ENCODE results near the gene CNTN1.

CNTN1 gene

GRCh38 chr12:41067941-41068645 is 375.9 kb downstream of the CNTN1 start:
- Histone ChIP-seq H3K79me1 (ENCODE audit: low read depth, low read length) (no peaks in the 10 kb centered on the region), H3K18ac (ENCODE audit: low read length) (no peak overlapping the region), H3K4me2 (ENCODE audit: insufficient read depth, low read length, poor library complexity, severe bottlenecking) (no peak overlapping the region), H3K36me3 (replicated peaks in 1 of 2; ENCODE audit: control insufficient read depth in 2 of 2, insufficient read depth in 2 of 2, low read length in 2 of 2) (no peaks in the 10 kb centered on the region), H3K9me3 (replicated peaks in 1 of 2; ENCODE audit: control insufficient read depth in 2 of 2, insufficient read depth in 1 of 2, low read depth in 1 of 2, low read length in 2 of 2) (no peaks in the 10 kb centered on the region), H3K4ac (ENCODE audit: low read length) (no peak overlapping the region), H3K27me3 (ENCODE audit: control insufficient read depth in 3 of 3, insufficient read depth in 3 of 3, low read depth in 1 of 3, low read length in 3 of 3) (no peaks in the 10 kb centered on the region), H3K4me1 (ENCODE audit: control insufficient read depth in 2 of 2, insufficient read depth in 1 of 2, low read depth in 1 of 2, low read length in 2 of 2) (no peaks in the 10 kb centered on the region), H3K14ac (ENCODE audit: low read length) (no peak overlapping the region), H3K4me3 (ENCODE audit: low read length in 2 of 2) (no peak overlapping the region), H4K8ac (ENCODE audit: low read depth, low read length) (no peak overlapping the region), H2BK15ac (ENCODE audit: low read length) (no peak overlapping the region), H2BK12ac (ENCODE audit: low read length) (no peak overlapping the region), H3K23ac (ENCODE audit: low read depth, low read length, poor library complexity) (no peak overlapping the region), H2BK120ac (ENCODE audit: low read depth, low read length) (no peak overlapping the region), H2BK5ac (ENCODE audit: low read length) (no peak overlapping the region), H3K27ac (replicated peaks; ENCODE audit: low read length) (no peak overlapping the region), H2AK5ac (ENCODE audit: low read depth, low read length) (no peak overlapping the region), H3K9ac (ENCODE audit: low read depth, low read length, poor library complexity) (no peak overlapping the region), H2AFZ (ENCODE audit: low read length) (no peak overlapping the region), H4K91ac (ENCODE audit: low read depth, low read length, poor library complexity) (no peak overlapping the region)
- WGBS, 2 donors (ENCODE audit: extremely low coverage in 2 of 2, insufficient read length in 2 of 2, insufficient replicate concordance in 1 of 2): no CpG with 5 or more reads among the region's 3 CpGs
- no peak for DNase-seq (ENCODE audit: low spot score)

GRCh38 chr12:41073633-41074472 is 381.6 kb downstream of the CNTN1 start:
- Histone ChIP-seq H2BK15ac (ENCODE audit: low read length) (no peak overlapping the region), H2BK12ac (ENCODE audit: low read length) (no peak overlapping the region), H2BK120ac (ENCODE audit: low read depth, low read length) (no peak overlapping the region), H3K4ac (ENCODE audit: low read length) (no peak overlapping the region), H3K23ac (ENCODE audit: low read depth, low read length, poor library complexity) (no peak overlapping the region), H3K18ac (ENCODE audit: low read length) (no peak overlapping the region), H4K91ac (ENCODE audit: low read depth, low read length, poor library complexity) (no peak overlapping the region), H2BK5ac (ENCODE audit: low read length) (no peak overlapping the region), H4K8ac (ENCODE audit: low read depth, low read length) (no peak overlapping the region), H2AFZ (ENCODE audit: low read length) (no peak overlapping the region), H3K4me3 (ENCODE audit: low read length in 2 of 2) (no peak overlapping the region), H3K27me3 (ENCODE audit: control insufficient read depth in 3 of 3, insufficient read depth in 3 of 3, low read depth in 1 of 3, low read length in 3 of 3) (no peaks in the 10 kb centered on the region), H3K36me3 (replicated peaks in 1 of 2; ENCODE audit: control insufficient read depth in 2 of 2, insufficient read depth in 2 of 2, low read length in 2 of 2) (no peaks in the 10 kb centered on the region), H3K27ac (replicated peaks; ENCODE audit: low read length) (no peak overlapping the region), H3K9ac (ENCODE audit: low read depth, low read length, poor library complexity) (no peak overlapping the region), H3K14ac (ENCODE audit: low read length) (no peak overlapping the region), H3K79me1 (ENCODE audit: low read depth, low read length) (no peaks in the 10 kb centered on the region), H3K9me3 (replicated peaks in 1 of 2; ENCODE audit: control insufficient read depth in 2 of 2, insufficient read depth in 1 of 2, low read depth in 1 of 2, low read length in 2 of 2) (no peaks in the 10 kb centered on the region), H3K4me2 (ENCODE audit: insufficient read depth, low read length, poor library complexity, severe bottlenecking) (no peak overlapping the region), H2AK5ac (ENCODE audit: low read depth, low read length) (no peak overlapping the region), H3K4me1 (ENCODE audit: control insufficient read depth in 2 of 2, insufficient read depth in 1 of 2, low read depth in 1 of 2, low read length in 2 of 2) (no peaks in the 10 kb centered on the region)
- no CpG with 5 or more reads among the region's 5 CpGs for WGBS, 2 donors (ENCODE audit: extremely low coverage in 2 of 2, insufficient read length in 2 of 2, insufficient replicate concordance in 1 of 2)
- no peak for DNase-seq (ENCODE audit: low spot score)

DNA sequence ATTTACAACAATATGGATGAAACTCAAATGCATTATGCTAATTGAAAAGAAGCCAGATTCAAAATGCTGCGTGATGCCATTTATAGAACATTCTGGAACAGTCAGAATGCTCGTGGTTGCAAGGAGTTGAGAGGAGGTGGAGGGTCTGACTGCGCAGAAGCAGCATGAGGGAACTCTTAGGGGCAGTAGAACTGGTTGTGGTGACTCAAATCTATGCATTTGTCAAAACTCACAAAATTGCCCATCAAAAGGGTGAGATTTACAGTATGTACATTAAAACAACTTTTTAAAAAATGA is 382.2 kb downstream of the CNTN1 start:
- Histone ChIP-seq H4K91ac (ENCODE audit: low read depth, low read length, poor library complexity) (no peak overlapping the region), H3K14ac (ENCODE audit: low read length) (no peak overlapping the region), H2AK5ac (ENCODE audit: low read depth, low read length) (no peak overlapping the region), H2BK120ac (ENCODE audit: low read depth, low read length) (no peak overlapping the region), H3K4me3 (ENCODE audit: low read length in 2 of 2) (no peak overlapping the region), H2BK5ac (ENCODE audit: low read length) (no peak overlapping the region), H3K23ac (ENCODE audit: low read depth, low read length, poor library complexity) (no peak overlapping the region), H3K4me2 (ENCODE audit: insufficient read depth, low read length, poor library complexity, severe bottlenecking) (no peak overlapping the region), H3K36me3 (replicated peaks in 1 of 2; ENCODE audit: control insufficient read depth in 2 of 2, insufficient read depth in 2 of 2, low read length in 2 of 2) (no peaks in the 10 kb centered on the region), H3K27ac (replicated peaks; ENCODE audit: low read length) (no peak overlapping the region), H4K8ac (ENCODE audit: low read depth, low read length) (no peak overlapping the region), H3K9ac (ENCODE audit: low read depth, low read length, poor library complexity) (no peak overlapping the region), H3K9me3 (replicated peaks in 1 of 2; ENCODE audit: control insufficient read depth in 2 of 2, insufficient read depth in 1 of 2, low read depth in 1 of 2, low read length in 2 of 2) (no peaks in the 10 kb centered on the region), H2BK15ac (ENCODE audit: low read length) (no peak overlapping the region), H3K4me1 (ENCODE audit: control insufficient read depth in 2 of 2, insufficient read depth in 1 of 2, low read depth in 1 of 2, low read length in 2 of 2) (no peaks in the 10 kb centered on the region), H2AFZ (ENCODE audit: low read length) (no peak overlapping the region), H3K79me1 (ENCODE audit: low read depth, low read length) (no peaks in the 10 kb centered on the region), H3K18ac (ENCODE audit: low read length) (no peak overlapping the region), H3K4ac (ENCODE audit: low read length) (no peak overlapping the region), H3K27me3 (ENCODE audit: control insufficient read depth in 3 of 3, insufficient read depth in 3 of 3, low read depth in 1 of 3, low read length in 3 of 3) (no peaks in the 10 kb centered on the region), H2BK12ac (ENCODE audit: low read length) (no peak overlapping the region)
- no peak for DNase-seq (ENCODE audit: low spot score)
- WGBS, 2 donors (ENCODE audit: extremely low coverage in 2 of 2, insufficient read length in 2 of 2, insufficient replicate concordance in 1 of 2): no CpG with 5 or more reads among the region's 3 CpGs

GRCh38 chr12:41076114-41076513 is 383.9 kb downstream of the CNTN1 start:
- Histone ChIP-seq H2AFZ (ENCODE audit: low read length) (no peak overlapping the region), H3K4ac (ENCODE audit: low read length) (no peak overlapping the region), H2AK5ac (ENCODE audit: low read depth, low read length) (no peak overlapping the region), H4K91ac (ENCODE audit: low read depth, low read length, poor library complexity) (no peak overlapping the region), H3K4me2 (ENCODE audit: insufficient read depth, low read length, poor library complexity, severe bottlenecking) (no peak overlapping the region), H2BK15ac (ENCODE audit: low read length) (no peak overlapping the region), H3K9ac (ENCODE audit: low read depth, low read length, poor library complexity) (no peak overlapping the region), H2BK5ac (ENCODE audit: low read length) (no peak overlapping the region), H3K14ac (ENCODE audit: low read length) (no peak overlapping the region), H2BK12ac (ENCODE audit: low read length) (no peak overlapping the region), H3K27ac (replicated peaks; ENCODE audit: low read length) (no peak overlapping the region), H4K8ac (ENCODE audit: low read depth, low read length) (no peak overlapping the region), H3K27me3 (ENCODE audit: control insufficient read depth in 3 of 3, insufficient read depth in 3 of 3, low read depth in 1 of 3, low read length in 3 of 3) (no peaks in the 10 kb centered on the region), H3K36me3 (replicated peaks in 1 of 2; ENCODE audit: control insufficient read depth in 2 of 2, insufficient read depth in 2 of 2, low read length in 2 of 2) (no peaks in the 10 kb centered on the region), H3K18ac (ENCODE audit: low read length) (no peak overlapping the region), H2BK120ac (ENCODE audit: low read depth, low read length) (no peak overlapping the region), H3K79me1 (ENCODE audit: low read depth, low read length) (no peaks in the 10 kb centered on the region), H3K9me3 (replicated peaks in 1 of 2; ENCODE audit: control insufficient read depth in 2 of 2, insufficient read depth in 1 of 2, low read depth in 1 of 2, low read length in 2 of 2) (no peaks in the 10 kb centered on the region), H3K4me3 (ENCODE audit: low read length in 2 of 2) (no peak overlapping the region), H3K4me1 (ENCODE audit: control insufficient read depth in 2 of 2, insufficient read depth in 1 of 2, low read depth in 1 of 2, low read length in 2 of 2) (no peaks in the 10 kb centered on the region), H3K23ac (ENCODE audit: low read depth, low read length, poor library complexity) (no peak overlapping the region)
- DNase-seq (ENCODE audit: low spot score): no peak
- WGBS, 2 donors (ENCODE audit: extremely low coverage in 2 of 2, insufficient read length in 2 of 2, insufficient replicate concordance in 1 of 2): no CpG with 5 or more reads among the region's 7 CpGs

Measured in neuronal stem cell (in vitro differentiated cells).